Caco-2 (cell line): ENCODE measurements around the gene CSF3. TPM values are rescaled to one million over a fixed set of nuclear protein-coding genes. Genes with fewer than 3 reads are reported as not detected.

ENCODE experiments used
- BruUV-seq: library from RNA; stranded (reverse); fragments of 400-500 nt; replicated peaks from 2 replicates; lab custom pipeline; 2021; lab: Mats Ljungman, UMichigan
- CTCF ChIA-PET: fragments of 300-600 bp; sonication (Branson Sonifier 250); formaldehyde crosslinking; loops from one replicate; lab custom pipeline; 2022; ENCODE audit warnings: antibody characterized with exemption; lab: Charles Lee
- POLR2A ChIA-PET: fragments of 300-600 bp; sonication (Branson Sonifier 250); formaldehyde crosslinking; loops from one replicate; lab custom pipeline; 2022; ENCODE audit warnings: antibody characterized with exemption; lab: Charles Lee
- DNase-seq, 2 experiments: peaks; one replicate each; pipeline versions ENCODE4 v3.0.0 to v3.0.0-alpha.2; 2020 to 2022
- H3K27me3 ChIP-seq: replicated peaks from 2 replicates; pipeline ENCODE4 v1.6.0; 2011; ENCODE audit warnings: low read length; ENCODE audit not compliant: control insufficient read depth, insufficient read depth
- H3K36me3 ChIP-seq: 2 replicates; pipeline ENCODE4 v1.5.1; 2011; ENCODE audit warnings: low read length; ENCODE audit not compliant: control insufficient read depth, insufficient read depth
- H3K4me1 ChIP-seq: fragments of 250-450 bp; sonication (Bioruptor Pico); 2 replicates; pipeline ENCODE4 v1.5.1; 2020; ENCODE audit warnings: mild to moderate bottlenecking
- H3K4me3 ChIP-seq: 2 replicates; pipeline ENCODE4 v1.5.1; 2011; ENCODE audit warnings: low read depth, mild to moderate bottlenecking, control low read depth, low read length
- H3K9me3 ChIP-seq: fragments of 250-450 bp; sonication (Bioruptor Pico); 2 replicates; pipeline ENCODE4 v1.5.1; 2020; ENCODE audit warnings: mild to moderate bottlenecking, moderate library complexity
- H3K27ac Mint-ChIP-seq: one replicate; pipeline ENCODE4 v1.8.0; 2022; ENCODE audit warnings: mixed read lengths; ENCODE audit not compliant: unreplicated experiment
- H3K27me3 Mint-ChIP-seq: one replicate; pipeline ENCODE4 v1.8.0; 2022; ENCODE audit warnings: mixed read lengths; ENCODE audit not compliant: insufficient read depth, unreplicated experiment
- H3K36me3 Mint-ChIP-seq: one replicate; pipeline ENCODE4 v1.8.0; 2022; ENCODE audit warnings: mild to moderate bottlenecking, mixed read lengths; ENCODE audit not compliant: insufficient read depth, unreplicated experiment
- H3K4me1 Mint-ChIP-seq: one replicate; pipeline ENCODE4 v1.8.0; 2022; ENCODE audit warnings: low read depth, mixed read lengths; ENCODE audit not compliant: unreplicated experiment
- H3K4me3 Mint-ChIP-seq: one replicate; pipeline ENCODE4 v1.8.0; 2022; ENCODE audit warnings: mild to moderate bottlenecking, moderate library complexity, mixed read lengths; ENCODE audit not compliant: unreplicated experiment
- H3K9me3 Mint-ChIP-seq: one replicate; pipeline ENCODE4 v1.8.0; 2022; ENCODE audit warnings: mixed read lengths; ENCODE audit not compliant: unreplicated experiment
- intact Hi-C: fragments of 100-400 bp; cut with micrococcal nuclease; formaldehyde crosslinking; loops from one replicate; pipeline ENCODE4 v1.10.0; 2022; ENCODE audit not compliant: unreplicated experiment
- total RNA-seq: library from RNA; stranded (reverse); gene quantifications from 2 replicates; pipeline ENCODE4 v1.2.3, GENCODE V29; 2022
- TF ChIP-seq, protein P1 (sequence below), 2 experiments: fragments of 200-600 bp in 1 of 2; IDR thresholded peaks; 1 replicate in 1 of 2; 2 replicates in 1 of 2; pipeline versions ENCODE4 v1.5.1 to v1.8.0; 2011 to 2022; ENCODE audit warnings: antibody characterized with exemption in 1 of 2, control low read depth in 1 of 2, inconsistent platforms in 1 of 2, low read depth in 1 of 2, low read length in 1 of 2, mild to moderate bottlenecking in 1 of 2, moderate library complexity in 1 of 2; ENCODE audit not compliant: insufficient read depth in 1 of 2, severe bottlenecking in 1 of 2, unreplicated experiment in 1 of 2

The CSF3 gene
- total RNA-seq, 1 experiment from 2014 or later = not detected

DNA sequence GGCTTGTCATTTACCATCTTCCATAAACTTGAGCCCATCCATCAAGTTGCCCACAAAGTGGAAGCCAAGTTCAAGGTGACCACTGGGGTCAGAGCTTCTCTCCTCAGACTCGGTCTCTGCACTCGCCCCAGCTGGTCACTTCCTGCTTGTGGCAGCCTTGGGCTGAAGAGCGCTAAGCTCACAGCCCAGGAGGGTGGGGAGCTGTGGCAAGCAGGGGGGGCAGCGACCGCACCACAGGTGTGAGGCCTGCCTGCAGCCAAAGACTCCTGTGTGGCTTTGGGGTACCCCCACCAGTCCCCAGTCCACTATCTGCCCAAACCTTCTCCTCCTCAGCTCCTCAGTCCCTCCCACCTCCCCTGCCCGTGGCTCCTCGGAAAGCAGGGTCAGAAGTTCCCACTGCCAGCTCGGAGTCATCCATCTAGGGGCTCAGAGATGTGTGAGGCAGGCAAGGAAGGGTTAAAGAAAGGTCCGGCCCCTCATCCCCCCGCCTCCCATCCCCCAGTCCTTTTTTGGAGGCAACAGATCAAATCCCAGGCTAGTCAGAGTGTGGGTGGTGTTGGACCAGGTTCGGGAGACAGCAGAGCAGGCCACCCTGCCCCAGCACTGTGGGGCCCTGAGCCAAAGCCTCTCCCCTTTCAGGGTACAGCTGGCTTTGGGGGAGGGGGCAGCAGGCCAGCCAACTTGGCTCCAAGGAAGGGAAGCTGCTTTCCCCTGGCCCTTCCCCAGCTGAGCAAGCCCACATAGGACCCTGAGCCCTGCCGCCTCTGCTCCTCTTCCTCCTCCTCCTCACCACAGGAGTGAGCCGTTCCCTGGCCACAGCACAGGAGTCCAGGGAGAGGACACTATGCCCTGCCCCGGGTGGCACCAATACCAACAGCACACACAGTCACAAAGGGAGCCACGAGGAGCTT, 3.2 kb downstream of the CSF3 start:
- H3K27me3 Mint-ChIP-seq = no peaks in the 10 kb centered on the region
- intact Hi-C loops = no loop called here
- no peak overlapping the region for H3K4me3 ChIP-seq
- H3K4me1 ChIP-seq = peaks cover 18% of the 10 kb centered on the region
- H3K9me3 Mint-ChIP-seq = no peaks in the 10 kb centered on the region
- ChIA-PET POLR2A (interaction anchor here (0.7 kb wide), 1 partner anchor 89 kb away, joined by 3 read pairs; no protein-coding TSS in a partner anchor), CTCF (interaction anchor here (0.5 to 1.8 kb wide), 3 partner anchors 9 to 91 kb away, joined by 3 to 7 read pairs (median 5); partner anchors contain the start of gene PSMD3)
- no TSS peak for BruUV-seq
- TF ChIP-seq, protein P1, sequence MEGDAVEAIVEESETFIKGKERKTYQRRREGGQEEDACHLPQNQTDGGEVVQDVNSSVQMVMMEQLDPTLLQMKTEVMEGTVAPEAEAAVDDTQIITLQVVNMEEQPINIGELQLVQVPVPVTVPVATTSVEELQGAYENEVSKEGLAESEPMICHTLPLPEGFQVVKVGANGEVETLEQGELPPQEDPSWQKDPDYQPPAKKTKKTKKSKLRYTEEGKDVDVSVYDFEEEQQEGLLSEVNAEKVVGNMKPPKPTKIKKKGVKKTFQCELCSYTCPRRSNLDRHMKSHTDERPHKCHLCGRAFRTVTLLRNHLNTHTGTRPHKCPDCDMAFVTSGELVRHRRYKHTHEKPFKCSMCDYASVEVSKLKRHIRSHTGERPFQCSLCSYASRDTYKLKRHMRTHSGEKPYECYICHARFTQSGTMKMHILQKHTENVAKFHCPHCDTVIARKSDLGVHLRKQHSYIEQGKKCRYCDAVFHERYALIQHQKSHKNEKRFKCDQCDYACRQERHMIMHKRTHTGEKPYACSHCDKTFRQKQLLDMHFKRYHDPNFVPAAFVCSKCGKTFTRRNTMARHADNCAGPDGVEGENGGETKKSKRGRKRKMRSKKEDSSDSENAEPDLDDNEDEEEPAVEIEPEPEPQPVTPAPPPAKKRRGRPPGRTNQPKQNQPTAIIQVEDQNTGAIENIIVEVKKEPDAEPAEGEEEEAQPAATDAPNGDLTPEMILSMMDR (IDR thresholded peaks at IDR 0.05; ENCODE audit: insufficient read depth in 1 of 2, low read depth in 1 of 2, low read length in 1 of 2, severe bottlenecking in 1 of 2, unreplicated experiment in 1 of 2) = no peak
- no peak overlapping the region for H3K4me3 Mint-ChIP-seq
- H3K27me3 ChIP-seq = no peaks in the 10 kb centered on the region
- no peaks in the 10 kb centered on the region; the same call in none of the 2 replicates for H3K36me3 ChIP-seq
- H3K4me1 Mint-ChIP-seq = no peaks in the 10 kb centered on the region
- H3K9me3 ChIP-seq = no peaks in the 10 kb centered on the region
- peaks cover 30% of the 10 kb centered on the region for H3K36me3 Mint-ChIP-seq
- no peak for DNase-seq
- no peak overlapping the region for H3K27ac Mint-ChIP-seq

DNA sequence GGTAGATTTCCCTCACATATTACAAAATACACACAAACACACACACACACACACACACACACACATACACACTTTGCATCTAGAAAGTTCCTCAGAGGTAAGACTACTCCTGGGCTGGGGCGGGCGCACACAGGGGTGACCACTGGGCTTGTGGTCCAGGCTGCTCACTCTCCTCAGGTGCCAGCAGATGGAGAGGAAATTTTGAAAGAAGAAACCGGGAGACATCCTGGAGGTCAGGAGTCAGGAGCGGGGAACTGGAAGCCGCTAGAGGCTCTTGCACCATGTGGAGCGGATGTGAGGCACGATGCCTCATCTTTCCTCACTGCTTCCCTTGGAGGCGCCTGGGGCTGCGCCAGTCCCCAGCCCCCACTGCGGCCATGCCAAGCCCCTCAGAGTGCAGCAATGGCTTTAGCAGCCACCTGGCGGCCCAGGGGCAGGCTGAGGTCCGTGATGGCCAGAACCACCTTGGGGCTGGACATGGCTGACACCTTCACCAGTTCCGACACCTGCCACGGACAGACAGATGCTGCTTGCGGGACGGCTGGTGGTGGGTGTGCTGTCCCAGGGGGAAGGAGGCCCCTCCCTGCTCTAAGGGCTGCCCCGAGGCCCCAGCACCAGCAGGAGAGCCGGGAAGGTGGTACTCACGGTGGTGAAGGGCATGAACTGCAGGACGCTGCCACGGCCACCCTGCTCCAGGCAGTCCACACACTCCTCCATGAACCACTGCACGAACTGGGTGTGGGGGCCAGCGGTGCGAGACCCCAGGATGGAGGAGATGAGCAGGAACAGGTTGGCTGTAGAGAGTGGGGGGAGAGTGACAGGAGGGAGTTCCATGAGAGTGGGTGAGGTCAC, 4.1 kb downstream of the CSF3 start:
- Mint-ChIP-seq H3K9me3 (no peaks in the 10 kb centered on the region), H3K36me3 (peaks cover 37% of the 10 kb centered on the region), H3K4me3 (no peak overlapping the region), H3K27ac (no peak overlapping the region), H3K27me3 (no peaks in the 10 kb centered on the region), H3K4me1 (no peaks in the 10 kb centered on the region)
- Histone ChIP-seq H3K4me1 (peaks cover 10% of the 10 kb centered on the region), H3K9me3 (no peaks in the 10 kb centered on the region), H3K4me3 (no peak overlapping the region), H3K27me3 (no peaks in the 10 kb centered on the region), H3K36me3 (no peaks in the 10 kb centered on the region; the same call in none of the 2 replicates)
- no peak for DNase-seq
- BruUV-seq = TSS peak; percentile 56
- TF ChIP-seq, protein P1 (IDR thresholded peaks at IDR 0.05; ENCODE audit: insufficient read depth in 1 of 2, low read depth in 1 of 2, low read length in 1 of 2, severe bottlenecking in 1 of 2, unreplicated experiment in 1 of 2) = no peak
- intact Hi-C loops = no loop called here
- ChIA-PET CTCF (interaction anchor here (1.8 kb wide), 1 partner anchor 8 kb away, joined by 7 read pairs; no protein-coding TSS in a partner anchor), POLR2A (no interaction called here)

DNA sequence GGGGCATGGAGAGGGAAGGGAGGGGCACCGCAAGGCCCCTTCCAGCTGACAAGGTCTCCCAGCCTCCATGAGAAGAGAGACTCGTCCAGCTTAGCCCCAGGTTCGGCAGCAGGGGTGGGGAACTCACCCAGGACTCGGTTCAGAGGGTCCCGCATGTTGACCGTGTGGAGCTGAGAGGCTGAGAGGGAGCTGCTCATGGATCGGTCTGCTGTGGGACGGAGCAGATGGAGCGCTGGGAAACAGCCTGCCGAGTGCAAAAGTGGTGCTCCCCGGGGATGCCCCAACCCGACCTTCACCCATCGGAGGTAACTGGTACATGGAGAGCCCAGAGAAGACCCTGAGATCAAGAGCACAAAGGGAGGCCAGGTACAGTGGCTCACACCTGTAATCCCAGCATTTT, 4.9 kb downstream of the CSF3 start:
- no TSS peak for BruUV-seq
- TF ChIP-seq, protein P1 (IDR thresholded peaks at IDR 0.05; ENCODE audit: insufficient read depth in 1 of 2, low read depth in 1 of 2, low read length in 1 of 2, severe bottlenecking in 1 of 2, unreplicated experiment in 1 of 2) = no peak
- Mint-ChIP-seq H3K27me3 (no peaks in the 10 kb centered on the region), H3K4me3 (no peak overlapping the region), H3K27ac (no peak overlapping the region), H3K9me3 (no peaks in the 10 kb centered on the region), H3K4me1 (no peaks in the 10 kb centered on the region), H3K36me3 (peaks cover 42% of the 10 kb centered on the region)
- POLR2A ChIA-PET = no interaction called here
- DNase-seq = no peak
- H3K4me1 ChIP-seq = peaks cover 2% of the 10 kb centered on the region
- H3K4me3 ChIP-seq = no peak overlapping the region
- intact Hi-C loops = no loop called here
- CTCF ChIA-PET = no interaction called here
- no peaks in the 10 kb centered on the region; the same call in none of the 2 replicates for H3K36me3 ChIP-seq
- no peaks in the 10 kb centered on the region for H3K27me3 ChIP-seq
- no peaks in the 10 kb centered on the region for H3K9me3 ChIP-seq
